ENCODE measurements around the gene WIPF1. TPM values are rescaled to one million over a fixed set of nuclear protein-coding genes. Genes with fewer than 3 reads are reported as not detected.
A peak's percentile ranks its signal among the peaks of the same experiment; 100 is the strongest.

Gene WIPF1, protein sequence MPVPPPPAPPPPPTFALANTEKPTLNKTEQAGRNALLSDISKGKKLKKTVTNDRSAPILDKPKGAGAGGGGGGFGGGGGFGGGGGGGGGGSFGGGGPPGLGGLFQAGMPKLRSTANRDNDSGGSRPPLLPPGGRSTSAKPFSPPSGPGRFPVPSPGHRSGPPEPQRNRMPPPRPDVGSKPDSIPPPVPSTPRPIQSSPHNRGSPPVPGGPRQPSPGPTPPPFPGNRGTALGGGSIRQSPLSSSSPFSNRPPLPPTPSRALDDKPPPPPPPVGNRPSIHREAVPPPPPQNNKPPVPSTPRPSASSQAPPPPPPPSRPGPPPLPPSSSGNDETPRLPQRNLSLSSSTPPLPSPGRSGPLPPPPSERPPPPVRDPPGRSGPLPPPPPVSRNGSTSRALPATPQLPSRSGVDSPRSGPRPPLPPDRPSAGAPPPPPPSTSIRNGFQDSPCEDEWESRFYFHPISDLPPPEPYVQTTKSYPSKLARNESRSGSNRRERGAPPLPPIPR
- total RNA-seq, result 10 to 100 TPM in 1 of 2 donors, 1 to 10 TPM in 1; 6.7 to 21.4 TPM

- peak; percentile 53 for DNase-seq
- Histone ChIP-seq H3K27me3 (no peaks in the 10 kb centered on the region), H3K4me1 (no peaks in the 10 kb centered on the region), H3K4me3 (peak within 1 kb of the TSS; percentile 16), H3K9ac (ENCODE audit: low read depth in 2 of 2, low read length in 2 of 2) (peak within 1 kb of the TSS; percentile 13 to 47), H3K27ac (peak within 1 kb of the TSS; percentile 75), H3K36me3 (no peaks in the 10 kb centered on the region), H3K9me3 (no peaks in the 10 kb centered on the region)
- intact Hi-C loops (cut with DNase I), result no loop called here
- TF ChIP-seq, protein P1, sequence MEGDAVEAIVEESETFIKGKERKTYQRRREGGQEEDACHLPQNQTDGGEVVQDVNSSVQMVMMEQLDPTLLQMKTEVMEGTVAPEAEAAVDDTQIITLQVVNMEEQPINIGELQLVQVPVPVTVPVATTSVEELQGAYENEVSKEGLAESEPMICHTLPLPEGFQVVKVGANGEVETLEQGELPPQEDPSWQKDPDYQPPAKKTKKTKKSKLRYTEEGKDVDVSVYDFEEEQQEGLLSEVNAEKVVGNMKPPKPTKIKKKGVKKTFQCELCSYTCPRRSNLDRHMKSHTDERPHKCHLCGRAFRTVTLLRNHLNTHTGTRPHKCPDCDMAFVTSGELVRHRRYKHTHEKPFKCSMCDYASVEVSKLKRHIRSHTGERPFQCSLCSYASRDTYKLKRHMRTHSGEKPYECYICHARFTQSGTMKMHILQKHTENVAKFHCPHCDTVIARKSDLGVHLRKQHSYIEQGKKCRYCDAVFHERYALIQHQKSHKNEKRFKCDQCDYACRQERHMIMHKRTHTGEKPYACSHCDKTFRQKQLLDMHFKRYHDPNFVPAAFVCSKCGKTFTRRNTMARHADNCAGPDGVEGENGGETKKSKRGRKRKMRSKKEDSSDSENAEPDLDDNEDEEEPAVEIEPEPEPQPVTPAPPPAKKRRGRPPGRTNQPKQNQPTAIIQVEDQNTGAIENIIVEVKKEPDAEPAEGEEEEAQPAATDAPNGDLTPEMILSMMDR (IDR thresholded peaks at IDR 0.05), result no peak
These were observed at the start of gene WIPF1 for GRCh38 chr2:174597345-174598047. TSS of gene WIPF1 (minus strand) at chr2:174597804. CDS start at chr2:174585573, 12,231 bp downstream.

GRCh38 chr2:174645296-174645695, 47.7 kb upstream of the WIPF1 start:
- no peak overlapping the region for H3K27ac ChIP-seq
- no peaks in the 10 kb centered on the region for H3K27me3 ChIP-seq
- DNase-seq, result no peak
- no peaks in the 10 kb centered on the region for H3K9me3 ChIP-seq
- H3K9ac ChIP-seq (ENCODE audit: low read depth in 2 of 2, low read length in 2 of 2), result no peak overlapping the region
- intact Hi-C loops (cut with DNase I), result no loop called here
- no peak overlapping the region for H3K4me3 ChIP-seq
- TF ChIP-seq, protein P1 (IDR thresholded peaks at IDR 0.05), result no peak
- H3K36me3 ChIP-seq, result no peaks in the 10 kb centered on the region
- H3K4me1 ChIP-seq, result no peaks in the 10 kb centered on the region

GRCh38 chr2:174644406-174644805, 46.8 kb upstream of the WIPF1 start:
- TF ChIP-seq, protein P1 (IDR thresholded peaks at IDR 0.05), result no peak
- Histone ChIP-seq H3K9me3 (no peaks in the 10 kb centered on the region), H3K4me1 (no peaks in the 10 kb centered on the region), H3K36me3 (no peaks in the 10 kb centered on the region), H3K27ac (no peak overlapping the region), H3K4me3 (no peak overlapping the region), H3K9ac (ENCODE audit: low read depth in 2 of 2, low read length in 2 of 2) (no peak overlapping the region), H3K27me3 (no peaks in the 10 kb centered on the region)
- DNase-seq, result no peak
- intact Hi-C loops (cut with DNase I), result no loop called here

- no peak overlapping the region for H3K4me3 ChIP-seq
- intact Hi-C loops (cut with DNase I), result no loop called here
These were observed 45.8 kb upstream of the WIPF1 start for GRCh38 chr2:174643356-174643755.

GRCh38 chr2:174641168-174641567, 43.6 kb upstream of the WIPF1 start:
- no peak overlapping the region for H3K4me3 ChIP-seq
- no peaks in the 10 kb centered on the region for H3K36me3 ChIP-seq
- intact Hi-C loops (cut with DNase I), result no loop called here
- H3K27me3 ChIP-seq, result no peaks in the 10 kb centered on the region
- H3K4me1 ChIP-seq, result no peaks in the 10 kb centered on the region
- no peak overlapping the region for H3K27ac ChIP-seq
- H3K9ac ChIP-seq (ENCODE audit: low read depth in 2 of 2, low read length in 2 of 2), result no peak overlapping the region
- TF ChIP-seq, protein P1 (IDR thresholded peaks at IDR 0.05), result no peak
- DNase-seq, result no peak
- no peaks in the 10 kb centered on the region for H3K9me3 ChIP-seq

More at GRCh38 chr2:174643356-174643755, 45.8 kb upstream of the WIPF1 start:
- Histone ChIP-seq H3K9me3 (no peaks in the 10 kb centered on the region), H3K36me3 (no peaks in the 10 kb centered on the region), H3K27me3 (no peaks in the 10 kb centered on the region), H3K4me1 (no peaks in the 10 kb centered on the region), H3K9ac (ENCODE audit: low read depth in 2 of 2, low read length in 2 of 2) (no peak overlapping the region), H3K27ac (no peak overlapping the region)
- TF ChIP-seq, protein P1 (IDR thresholded peaks at IDR 0.05), result no peak
- no peak for DNase-seq

Data from colonic mucosa (tissue), 4 donors.